Measurements from ENCODE around the gene MARVELD2.

Gene MARVELD2

GRCh38 chr5:69493396-69494133, 78.6 kb downstream of the MARVELD2 start:
- no peak for DNase-seq (ENCODE audit: low read depth, low spot score)
